ENCODE results near the gene DYNLT1. TPM values are rescaled to one million over a fixed set of nuclear protein-coding genes. Genes with fewer than 3 reads are reported as not detected.
"Not testable (repeated sequence)": the region's sequence is repeated elsewhere in the genome, so short reads cannot be mapped to it uniquely, and the experiment has no call there.

Gene DYNLT1
- total and polyA plus RNA-seq, 2 of the 13 experiments (the other 11 are each of a cell fraction or from before 2014, with no cell fraction given), result 108 to 171 TPM

DNA sequence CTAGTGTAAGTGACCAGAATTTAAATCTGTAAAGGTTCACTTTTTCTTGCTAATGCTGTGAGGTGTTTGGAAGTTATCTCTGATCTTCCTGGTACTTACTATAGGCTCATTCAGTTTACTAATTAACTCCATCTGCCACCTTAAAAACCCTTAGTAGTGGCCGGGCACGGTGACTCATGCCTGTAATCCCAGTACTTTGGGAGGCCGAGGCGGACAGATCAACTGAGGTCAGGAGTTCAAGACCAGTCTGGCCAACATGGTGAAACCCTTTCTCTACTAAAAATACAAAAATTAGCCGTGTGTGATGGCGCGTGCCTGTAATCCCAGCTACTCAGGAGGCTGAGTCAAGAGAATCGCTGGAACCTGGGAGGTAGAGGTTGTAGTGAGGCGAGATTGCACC, 12.4 kb upstream of the DYNLT1 start (continued):
- TF ChIP-seq HNF1A (IDR thresholded peaks at IDR 0.05; ENCODE audit: low read depth) (peak; percentile 53), NR2F6 (IDR thresholded peaks at IDR 0.05) (0 out of 2 replicates have a peak, but pooled peaks have one; percentile 22), CREM (IDR thresholded peaks at IDR 0.05) (0 out of 2 replicates have a peak, but pooled peaks have one; percentile 16), EP300 (CRISPR knock-in tag; IDR thresholded peaks at IDR 0.05; ENCODE audit: borderline replicate concordance) (0 out of 2 replicates have a peak, but pooled peaks have one; percentile 25), FOSL1 (CRISPR knock-in tag; IDR thresholded peaks at IDR 0.05; ENCODE audit: borderline replicate concordance) (peak; percentile 78), FOSL2 (CRISPR knock-in tag; IDR thresholded peaks at IDR 0.05) (peak; percentile 90), RARA (CRISPR knock-in tag; IDR thresholded peaks at IDR 0.05) (peak; percentile 93)
- TF ChIP-seq HNF1A (CRISPR knock-in tag; IDR thresholded peaks at IDR 0.05; ENCODE audit: borderline replicate concordance); NR2F6 (CRISPR knock-in tag; IDR thresholded peaks at IDR 0.05); CREM (CRISPR knock-in tag; IDR thresholded peaks at IDR 0.05); EP300 (IDR thresholded peaks at IDR 0.05; ENCODE audit: low read depth in 2 of 2, low read length in 2 of 2): not testable (repeated sequence)
